K562 (cell line): ENCODE data around the gene RBM19. TPM values are rescaled to one million over a fixed set of nuclear protein-coding genes. Genes with fewer than 3 reads are reported as not detected.

ENCODE experiments used
- CAMTA2 ChIP-seq: fragments of 250-450 bp; sonication (Bioruptor Pico); conservative IDR thresholded peaks from 2 replicates; pipeline ENCODE4 v1.5.1; 2022
- CTCF ChIP-seq, 3 experiments: IDR thresholded peaks in 2 of 3; conservative IDR thresholded peaks in 1 of 3; 2 replicates each; pipeline ENCODE4 v1.5.1; 2011 to 2012; ENCODE audit warnings: low read length in 3 of 3, mild to moderate bottlenecking in 3 of 3, control low read depth in 2 of 3, improper control_type of control experiment in 1 of 3, inconsistent platforms in 1 of 3, low read depth in 1 of 3, mixed read lengths in 1 of 3, moderate library complexity in 1 of 3; ENCODE audit not compliant: insufficient read depth in 2 of 3
- FOXA1 ChIP-seq: fragments of 450-650 bp; IDR thresholded peaks from 2 replicates; pipeline ENCODE4 v1.6.1; 2016; ENCODE audit warnings: mild to moderate bottlenecking, borderline replicate concordance
- KDM1A ChIP-seq, 2 experiments: fragments of 450-650 bp; IDR thresholded peaks; 2 replicates each; pipeline ENCODE4 v1.6.1; 2016; ENCODE audit warnings: mild to moderate bottlenecking in 2 of 2
- MGA ChIP-seq: fragments of 450-650 bp; IDR thresholded peaks from 2 replicates; pipeline ENCODE4 v1.6.1; 2016; ENCODE audit warnings: mild to moderate bottlenecking, moderate library complexity
- MTA1 ChIP-seq: fragments of 450-650 bp; IDR thresholded peaks from 2 replicates; pipeline ENCODE4 v1.6.1; 2017; ENCODE audit warnings: borderline replicate concordance
- RFX7 ChIP-seq: fragments of 250-450 bp; sonication (Bioruptor Pico); IDR thresholded peaks from 2 replicates; pipeline ENCODE4 v1.5.1; 2021; ENCODE audit warnings: mild to moderate bottlenecking
- THAP7 ChIP-seq: fragments of 250-450 bp; sonication (Bioruptor Pico); IDR thresholded peaks from 2 replicates; pipeline ENCODE4 v1.5.0; 2021
- ZNF384 ChIP-seq: IDR thresholded peaks from 2 replicates; pipeline ENCODE4 v1.6.1; 2012; ENCODE audit warnings: low read depth, low read length, improper control_type of control experiment
- ZNF507 ChIP-seq: conservative IDR thresholded peaks from 2 replicates; pipeline ENCODE4 v1.6.1; 2017; ENCODE audit warnings: missing genetic modification characterization, missing compliant biosample characterization
- polyA plus RNA-seq, 8 experiments: library from polyadenylated mRNA; depleted of rRNA in 4 of 8; stranded (reverse) in 5 of 8; unstranded in 3 of 8; fragments of >200 nt; fragmentation: Nextera tagmentation in 2 of 8; fragmentation: Illumina TruSeq in 1 of 8; extraction: Ambion mirVana in 2 of 8; extraction: Trizol in 1 of 8; gene quantifications; 2 replicates each; pipeline versions ENCODE4 v1.2.1 to v1.2.3, GENCODE V29; 2011 to 2014; ENCODE audit warnings: inconsistent platforms in 1 of 8, missing spikeins in 1 of 8
- total RNA-seq, 7 experiments: library from RNA; depleted of rRNA in 6 of 7; stranded (reverse); fragments of >200 nt in 6 of 7; fragmentation: Illumina TruSeq in 2 of 7; extraction: Trizol in 2 of 7; gene quantifications; 2 replicates each; pipeline versions ENCODE4 v1.2.1 to v1.2.3, GENCODE V29; 2011 to 2021; ENCODE audit warnings: low replicate concordance in 1 of 7
- TF ChIP-seq, protein P1 (sequence below): fragments of 450-650 bp; conservative IDR thresholded peaks from 2 replicates; pipeline ENCODE4 v1.6.1; 2016; ENCODE audit warnings: missing genetic modification characterization, low read depth, mild to moderate bottlenecking, missing compliant biosample characterization, moderate library complexity

RBM19 gene
- total and polyA plus RNA-seq, 9 of the 15 experiments (the other 6 are each of a cell fraction or from before 2014, with no cell fraction given) = 16.0 to 58.4 (median 37.9) TPM

DNA sequence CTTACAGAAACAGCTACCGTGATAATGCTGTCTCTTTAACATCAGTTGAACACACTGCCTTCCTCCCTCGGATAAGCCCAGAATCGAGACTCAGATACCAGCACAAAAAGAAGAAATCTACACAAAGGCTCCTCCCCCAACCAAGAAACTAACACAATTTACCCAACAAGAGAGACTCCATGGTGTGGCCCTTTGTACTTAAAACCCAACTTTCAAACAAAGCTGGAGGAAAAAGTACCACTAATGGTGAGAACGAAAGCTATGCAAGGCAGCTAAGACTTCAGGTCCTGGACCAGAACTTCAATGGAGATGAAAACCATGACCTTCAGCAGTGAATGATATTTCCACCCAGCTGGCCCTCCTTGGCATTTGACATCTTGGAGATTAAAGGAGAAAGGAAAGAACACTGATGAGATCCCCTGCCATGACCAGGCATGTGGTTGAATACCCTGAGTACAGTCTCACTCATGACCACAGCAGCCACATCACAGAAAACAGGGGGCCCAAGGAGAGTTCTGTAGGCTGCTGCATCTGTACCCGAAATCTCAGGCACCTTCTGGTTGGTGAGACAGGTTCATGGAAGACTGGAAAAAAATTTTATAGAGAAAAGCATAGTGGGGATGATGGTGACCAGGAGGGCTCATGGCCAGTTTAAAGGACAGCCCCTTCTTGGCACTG is 36.7 kb downstream of the RBM19 start (continued):
- no peak for TF ChIP-seq MGA
- no peak for TF ChIP-seq CAMTA2 (CRISPR knock-in tag)
- TF ChIP-seq, protein P1, sequence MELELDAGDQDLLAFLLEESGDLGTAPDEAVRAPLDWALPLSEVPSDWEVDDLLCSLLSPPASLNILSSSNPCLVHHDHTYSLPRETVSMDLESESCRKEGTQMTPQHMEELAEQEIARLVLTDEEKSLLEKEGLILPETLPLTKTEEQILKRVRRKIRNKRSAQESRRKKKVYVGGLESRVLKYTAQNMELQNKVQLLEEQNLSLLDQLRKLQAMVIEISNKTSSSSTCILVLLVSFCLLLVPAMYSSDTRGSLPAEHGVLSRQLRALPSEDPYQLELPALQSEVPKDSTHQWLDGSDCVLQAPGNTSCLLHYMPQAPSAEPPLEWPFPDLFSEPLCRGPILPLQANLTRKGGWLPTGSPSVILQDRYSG (tag) = no peak
- no peak for TF ChIP-seq MTA1
- TF ChIP-seq RFX7 (CRISPR knock-in tag) = no peak
- TF ChIP-seq THAP7 (CRISPR knock-in tag) = no peak
- no peak for TF ChIP-seq CTCF (IDR thresholded peaks at IDR 0.05 in 2 of 3, conservative IDR thresholded peaks at IDR 0.05 in 1 of 3; ENCODE audit: insufficient read depth in 2 of 3, low read depth in 1 of 3, low read length in 3 of 3)
- no peak for TF ChIP-seq ZNF507 (tag)
- no peak for TF ChIP-seq KDM1A (IDR thresholded peaks at IDR 0.05)
- TF ChIP-seq FOXA1 = no peak
- no peak for TF ChIP-seq ZNF384
